CD4-positive, alpha-beta T cell treated with Interleukin-17A for 4 hours (primary cell): ENCODE measurements around the gene RPS6KA5.

Source experiments
- DNase-seq: peaks from one replicate; pipeline ENCODE4 v3.0.0-alpha.2; 2020; ENCODE audit warnings: mixed read lengths

RPS6KA5 gene

GRCh38 chr14:91022622-91023028, 37.8 kb downstream of the RPS6KA5 start:
- peak; percentile 20 for DNase-seq

- DNase-seq: no peak
Measured at GRCh38 chr14:91021991-91022621, 38.3 kb downstream of the RPS6KA5 start.

GRCh38 chr14:91021115-91021514, 39.3 kb downstream of the RPS6KA5 start:
- no peak for DNase-seq

DNA sequence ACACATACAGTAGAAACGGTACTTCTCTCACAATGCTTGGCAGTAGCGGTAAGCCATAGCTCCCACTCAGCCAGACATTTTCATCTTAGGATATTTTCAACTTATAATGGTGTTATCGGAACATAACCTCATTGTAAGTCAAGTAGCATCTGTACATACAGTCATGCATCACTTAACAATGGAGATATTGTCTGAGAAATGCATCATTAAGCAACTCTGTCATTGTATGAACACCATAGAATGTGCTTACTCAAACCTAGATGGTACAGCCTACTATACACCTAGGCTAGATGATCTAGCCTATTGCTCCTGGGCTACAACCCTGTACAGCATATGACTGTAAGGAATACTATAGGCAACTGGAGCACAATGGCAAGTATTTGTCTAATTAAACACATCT, 40.8 kb downstream of the RPS6KA5 start:
- DNase-seq: no peak

DNA sequence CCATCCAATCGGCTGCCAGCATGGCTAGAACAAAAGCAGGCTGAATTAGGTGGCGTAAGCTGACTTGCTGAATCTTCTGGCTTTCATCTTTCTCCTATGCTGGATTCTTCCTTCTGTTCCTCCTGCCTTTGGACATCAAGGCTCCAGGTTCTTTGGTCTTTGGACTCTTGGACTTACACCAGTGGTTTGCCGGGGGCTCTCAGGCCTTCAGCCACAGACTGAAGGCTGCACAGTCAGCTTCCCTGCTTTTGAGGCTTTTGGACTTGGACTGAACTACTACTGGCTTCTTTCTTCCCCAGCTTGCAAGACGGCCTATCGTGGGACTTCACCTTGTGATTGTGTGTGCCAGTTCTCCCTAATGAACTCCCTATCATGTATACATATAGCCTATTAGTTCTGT, 42.0 kb downstream of the RPS6KA5 start:
- no peak for DNase-seq

GRCh38 chr14:91016800-91017410, 43.5 kb downstream of the RPS6KA5 start:
- no peak for DNase-seq

- no peak for DNase-seq
Measured at GRCh38 chr14:91015435-91015834, 45.0 kb downstream of the RPS6KA5 start.

DNA sequence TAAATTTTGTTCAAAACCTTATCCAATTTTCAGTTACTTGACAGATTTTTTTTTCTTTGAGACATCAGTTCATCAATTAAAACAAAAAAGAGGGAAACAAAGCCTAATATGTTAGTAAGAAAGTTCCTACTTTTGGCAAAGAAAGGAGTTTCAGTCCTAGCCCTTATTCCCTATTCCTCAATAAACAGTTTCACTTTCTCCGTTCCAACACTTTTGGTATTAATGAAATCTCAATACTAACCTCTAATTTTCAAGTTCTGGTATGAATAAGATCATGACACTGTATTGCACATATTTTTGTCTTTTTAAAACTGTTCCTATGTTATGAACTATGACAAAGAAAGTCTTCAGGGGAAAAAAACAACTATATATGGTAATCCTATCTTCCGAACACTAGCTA, 48.4 kb downstream of the RPS6KA5 start:
- DNase-seq: no peak

GRCh38 chr14:91010153-91010533, 50.3 kb downstream of the RPS6KA5 start:
- DNase-seq: no peak

DNA sequence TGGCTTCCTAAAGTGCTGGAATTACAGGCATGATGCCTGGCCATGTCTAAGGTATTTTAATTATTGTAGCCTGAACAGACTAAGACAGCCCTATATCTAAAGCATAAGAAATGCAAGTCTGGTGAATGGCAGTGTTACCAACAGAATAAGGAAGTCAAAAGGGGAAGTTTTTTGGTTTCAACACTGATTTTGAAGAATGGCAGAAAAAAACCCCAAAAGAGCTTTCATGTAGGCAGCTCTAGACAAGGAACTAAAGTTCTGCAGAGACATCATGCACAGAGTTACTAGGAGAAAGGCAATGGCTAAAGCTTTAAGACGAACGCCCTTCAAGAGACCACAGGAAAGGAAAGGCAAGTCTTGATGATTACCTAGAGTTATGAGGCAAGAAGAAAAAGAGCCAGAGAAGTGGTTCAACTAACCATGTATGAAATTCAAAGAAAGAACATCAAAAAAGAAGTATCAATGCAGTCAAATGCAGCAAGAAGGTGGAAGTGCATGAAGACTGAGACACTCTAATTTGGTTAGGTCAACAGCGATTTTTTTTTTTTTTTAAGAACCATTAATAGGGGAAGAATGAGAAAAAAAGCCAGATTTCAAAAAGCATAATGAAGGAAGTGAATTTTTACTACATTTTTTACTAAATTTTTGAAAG, 50.8 kb downstream of the RPS6KA5 start:
- no peak for DNase-seq

DNA sequence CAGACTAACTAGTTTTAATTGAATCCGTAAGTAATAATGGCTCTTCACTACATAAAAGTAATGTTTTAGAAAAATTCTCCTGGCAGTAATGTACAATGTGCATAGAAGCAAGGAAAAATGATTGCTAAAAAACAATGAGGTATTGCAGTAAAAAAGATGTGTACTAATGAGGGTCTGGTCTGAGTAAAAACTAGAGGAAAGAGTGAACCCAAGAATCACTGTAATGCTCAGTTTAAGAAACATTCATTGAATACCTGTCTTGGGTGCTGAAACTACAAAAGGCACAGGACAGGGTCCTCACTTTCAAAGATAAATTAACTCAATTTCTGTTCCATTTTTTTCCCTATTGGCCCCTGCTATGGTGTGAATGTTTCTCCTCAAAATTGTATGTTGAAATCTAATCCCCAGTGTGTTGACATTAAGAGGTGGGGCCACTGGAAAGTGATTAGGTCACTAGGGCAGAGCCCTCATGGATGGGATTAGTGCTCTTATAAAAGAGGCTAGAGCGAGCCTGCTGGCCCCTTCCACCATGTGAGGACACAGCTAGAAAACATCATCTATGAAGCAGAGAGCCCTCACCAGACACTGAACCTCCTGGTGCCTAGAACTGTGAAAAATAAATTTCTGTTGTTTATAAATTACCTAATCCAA, 51.6 kb downstream of the RPS6KA5 start:
- DNase-seq: no peak

DNA sequence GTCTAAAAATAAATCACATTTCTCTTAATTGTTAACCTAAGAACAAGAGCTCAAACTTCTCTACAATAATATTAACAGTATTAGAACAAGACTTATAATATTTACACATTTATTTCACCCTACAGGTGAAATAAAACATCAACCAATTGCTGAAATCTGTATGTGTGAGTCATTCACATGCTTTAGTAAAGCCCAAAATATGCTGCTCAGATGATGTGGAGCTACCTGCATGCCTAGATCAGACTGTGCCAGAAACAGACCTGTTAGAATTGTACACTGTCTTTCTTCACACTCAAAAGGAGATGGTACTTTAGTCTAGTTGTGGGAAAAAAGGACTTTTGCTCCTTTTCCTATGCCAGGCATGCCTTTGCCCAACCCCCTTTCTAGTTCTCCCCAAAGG, 54.7 kb downstream of the RPS6KA5 start:
- no peak for DNase-seq

GRCh38 chr14:91004987-91005386, 55.5 kb downstream of the RPS6KA5 start:
- DNase-seq: no peak

- no peak for DNase-seq
Measured at GRCh38 chr14:90999299-90999698, 61.1 kb downstream of the RPS6KA5 start.

GRCh38 chr14:90996967-90997366, 63.5 kb downstream of the RPS6KA5 start:
- no peak for DNase-seq

DNA sequence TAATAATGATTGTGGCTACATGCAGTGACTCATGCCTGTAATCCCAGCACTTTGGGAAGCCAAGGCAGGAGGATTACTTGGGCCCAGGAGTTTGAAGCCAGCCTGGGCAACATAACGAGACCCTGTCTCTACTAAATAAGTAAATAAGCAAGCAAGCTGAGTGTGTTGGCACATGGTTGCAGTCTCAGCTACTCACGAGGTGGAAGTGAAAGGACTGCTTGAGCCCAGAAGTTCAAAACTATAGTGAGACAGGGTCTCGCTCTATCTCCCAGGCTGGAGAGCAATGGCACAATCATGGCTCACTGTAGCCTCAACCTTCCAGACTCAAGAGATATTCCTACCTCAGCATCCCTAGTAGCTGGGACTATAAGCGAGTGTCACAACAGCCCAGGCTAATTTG, 64.7 kb downstream of the RPS6KA5 start:
- DNase-seq: no peak

- DNase-seq: no peak
Measured at GRCh38 chr14:90993792-90994191, 66.6 kb downstream of the RPS6KA5 start.

GRCh38 chr14:90991690-90992443, 68.6 kb downstream of the RPS6KA5 start:
- no peak for DNase-seq

GRCh38 chr14:90990141-90990540, 70.3 kb downstream of the RPS6KA5 start:
- DNase-seq: no peak

DNA sequence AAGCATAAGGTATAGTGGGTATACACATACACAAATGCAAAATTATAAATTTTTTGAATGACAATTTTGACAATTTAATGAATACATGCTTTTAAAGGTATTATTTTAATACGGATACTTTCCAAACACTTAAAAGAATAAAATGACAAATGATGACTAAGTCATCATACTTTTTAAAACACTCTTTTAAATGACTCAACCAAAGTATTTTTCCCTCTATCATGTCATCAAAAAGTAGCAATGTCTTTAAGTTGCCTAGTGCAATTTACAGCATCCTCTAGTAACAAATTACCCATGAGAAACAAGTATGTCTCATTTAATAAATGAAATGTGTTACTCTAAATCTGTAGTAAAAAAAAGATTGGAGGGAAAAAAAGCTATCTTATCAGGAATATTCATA, 73.3 kb downstream of the RPS6KA5 start:
- DNase-seq: no peak

GRCh38 chr14:90986510-90986909, 73.9 kb downstream of the RPS6KA5 start:
- DNase-seq: no peak

DNA sequence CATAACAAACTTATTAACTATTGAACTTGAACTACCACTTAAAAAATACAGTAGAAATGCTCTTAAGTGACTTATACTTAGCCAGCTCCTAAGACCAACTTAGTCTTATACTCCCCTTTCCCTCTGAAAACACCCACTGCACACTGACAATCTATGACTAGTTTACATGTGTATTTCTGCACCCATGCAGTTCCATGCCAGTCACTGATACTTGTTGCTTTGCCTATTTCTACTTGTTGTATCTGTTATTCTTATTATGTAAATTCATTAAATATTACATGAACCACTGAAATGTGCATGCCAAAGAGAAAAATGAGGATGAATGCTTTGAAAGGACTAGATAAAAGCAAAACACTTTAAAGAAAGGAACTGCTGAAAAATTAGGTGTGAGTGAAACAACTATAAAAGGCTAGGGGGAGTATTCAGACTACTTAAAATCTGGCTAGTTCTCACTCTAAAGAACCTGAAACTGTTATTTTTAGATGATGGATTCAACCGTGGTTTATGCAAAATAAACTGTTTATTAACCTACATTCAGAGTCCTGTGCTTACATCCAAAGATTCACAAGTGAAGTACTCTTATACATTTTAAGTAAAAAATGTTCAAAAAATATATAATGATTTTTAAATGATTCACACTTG, 74.7 kb downstream of the RPS6KA5 start:
- no peak for DNase-seq

GRCh38 chr14:90983560-90983959, 76.9 kb downstream of the RPS6KA5 start:
- DNase-seq: no peak
